Neural progenitor cell (in vitro differentiated cells): ENCODE data around the gene SRBD1.

Source experiments
- CTCF ChIP-seq: fragments of 200-600 bp; sonication (generic); IDR thresholded peaks from 2 replicates; pipeline ENCODE4 v1.5.1; 2017; ENCODE audit warnings: antibody characterized with exemption, mild to moderate bottlenecking
- EZH2 ChIP-seq: fragments of 200-600 bp; sonication (generic); IDR thresholded peaks from 2 replicates; pipeline ENCODE4 v1.6.1; 2017; ENCODE audit warnings: antibody characterized with exemption, mild to moderate bottlenecking, moderate library complexity

GRCh38 chr2:45596761-45597160 is 14.3 kb downstream of the SRBD1 start:
- no peak for TF ChIP-seq CTCF
- TF ChIP-seq EZH2 = no peak
